WTC11 (cell line): ENCODE results near the gene ARFIP1.

Experiments used
- CREB1 ChIP-seq: sonication (generic); formaldehyde crosslinking; IDR thresholded peaks from 2 replicates; pipeline ENCODE4 v1.8.0; 2023; ENCODE audit warnings: mild to moderate bottlenecking, missing genetic modification reagents
- CTCF ChIP-seq: fragments of 200-600 bp; IDR thresholded peaks from 2 replicates; pipeline ENCODE4 v1.8.0; 2022; ENCODE audit warnings: antibody characterized with exemption
- FOXJ3 ChIP-seq: sonication (generic); formaldehyde crosslinking; IDR thresholded peaks from 2 replicates; pipeline ENCODE4 v1.9.0; 2021; ENCODE audit warnings: missing genetic modification reagents, mild to moderate bottlenecking, borderline replicate concordance
- USF2 ChIP-seq: sonication (generic); formaldehyde crosslinking; IDR thresholded peaks from 2 replicates; pipeline ENCODE4 v1.8.1; 2023; ENCODE audit warnings: mild to moderate bottlenecking, missing genetic modification reagents, moderate library complexity
- ZBTB21 ChIP-seq: sonication (generic); formaldehyde crosslinking; IDR thresholded peaks from 2 replicates; pipeline ENCODE4 v1.8.1; 2023; ENCODE audit warnings: mild to moderate bottlenecking, missing genetic modification reagents, borderline replicate concordance

GRCh38 chr4:152886201-152886600, 106.4 kb downstream of the ARFIP1 start:
- no peak for TF ChIP-seq CTCF
- no peak for TF ChIP-seq CREB1 (CRISPR knock-in tag)
- no peak for TF ChIP-seq FOXJ3
- TF ChIP-seq ZBTB21 (CRISPR knock-in tag): no peak
- no peak for TF ChIP-seq USF2 (CRISPR knock-in tag)
